Osteocyte (in vitro differentiated cells): Measurements from ENCODE around the gene USP4. TPM values are rescaled to one million over a fixed set of nuclear protein-coding genes. Genes with fewer than 3 reads are reported as not detected.
"Not testable (repeated sequence)": the region's sequence is repeated elsewhere in the genome, so short reads cannot be mapped to it uniquely, and the experiment has no call there.

ENCODE experiments used
- DNase-seq: peaks from one replicate; pipeline ENCODE4 v3.0.0; 2021; ENCODE audit warnings: mixed read lengths; ENCODE audit not compliant: unreplicated experiment; ENCODE audit errors: extremely low spot score
- H3K27ac Mint-ChIP-seq: one replicate; pipeline ENCODE4 v1.8.0; 2021; ENCODE audit warnings: mild to moderate bottlenecking, mixed read lengths; ENCODE audit not compliant: unreplicated experiment
- H3K27me3 Mint-ChIP-seq: one replicate; pipeline ENCODE4 v1.8.0; 2021; ENCODE audit warnings: mixed read lengths; ENCODE audit not compliant: unreplicated experiment
- H3K36me3 Mint-ChIP-seq: one replicate; pipeline ENCODE4 v1.8.0; 2021; ENCODE audit warnings: mixed read lengths; ENCODE audit not compliant: unreplicated experiment
- H3K4me1 Mint-ChIP-seq: one replicate; pipeline ENCODE4 v1.8.0; 2021; ENCODE audit warnings: mixed read lengths; ENCODE audit not compliant: unreplicated experiment
- H3K4me3 Mint-ChIP-seq: one replicate; pipeline ENCODE4 v1.8.0; 2021; ENCODE audit warnings: mild to moderate bottlenecking, moderate library complexity, mixed read lengths; ENCODE audit not compliant: unreplicated experiment
- H3K9me3 Mint-ChIP-seq: one replicate; pipeline ENCODE4 v1.8.0; 2021; ENCODE audit warnings: mixed read lengths; ENCODE audit not compliant: unreplicated experiment
- CTCF ChIP-seq: fragments of 200-600 bp; sonication (generic); IDR thresholded peaks from 2 replicates; pipeline ENCODE4 v1.5.0; 2021; ENCODE audit warnings: antibody characterized with exemption, mild to moderate bottlenecking, moderate library complexity
- total RNA-seq: library from RNA; stranded (reverse); gene quantifications from 2 replicates; pipeline ENCODE4 v1.2.1, GENCODE V29; 2021

Gene USP4
- total RNA-seq, 1 donor from 2014 or later: 44.3 TPM

DNA sequence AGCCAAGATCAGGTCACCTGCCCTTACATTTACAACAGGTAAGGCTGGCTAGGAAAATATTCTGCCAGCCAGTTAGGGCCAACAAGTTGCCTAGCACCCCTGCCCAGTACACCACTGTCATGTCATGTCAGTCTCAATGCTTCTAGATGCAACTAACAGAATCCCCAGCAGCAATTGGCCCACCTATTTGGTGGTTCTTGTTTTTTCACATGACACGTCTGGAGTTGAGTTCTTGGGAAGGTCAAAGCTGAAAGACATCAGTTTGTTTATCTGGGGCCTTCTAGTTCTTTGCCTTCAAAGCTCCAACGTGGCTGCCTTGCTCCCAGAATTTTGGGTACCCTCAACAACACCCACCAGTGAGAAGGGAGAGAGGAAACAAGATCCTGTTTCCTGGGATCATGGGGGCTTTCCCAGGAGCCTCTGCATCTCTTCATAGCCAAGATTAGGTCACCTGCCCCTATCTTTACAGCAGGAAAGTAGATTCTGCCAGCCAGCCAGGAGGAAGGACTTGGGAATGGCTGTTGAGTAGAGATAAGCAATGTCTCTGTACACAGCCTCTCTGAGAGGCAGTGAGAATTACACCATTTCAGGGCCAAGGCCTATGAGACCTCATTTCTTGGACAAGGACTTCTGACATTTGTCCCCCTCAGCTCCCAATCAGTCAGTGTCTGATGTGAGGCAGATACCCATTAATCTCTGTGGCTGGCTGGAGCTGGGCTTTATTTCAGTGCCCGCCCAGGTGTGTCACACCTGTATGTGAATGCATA is 9.7 kb upstream of the USP4 start:
- DNase-seq: no peak
- H3K27ac Mint-ChIP-seq: no peak overlapping the region
- H3K27me3 Mint-ChIP-seq: no peaks in the 10 kb centered on the region
- no peak for TF ChIP-seq CTCF
- H3K4me1 Mint-ChIP-seq: peaks cover 31% of the 10 kb centered on the region
- H3K9me3 Mint-ChIP-seq: no peaks in the 10 kb centered on the region
- no peak overlapping the region for H3K4me3 Mint-ChIP-seq
- peaks cover 2% of the 10 kb centered on the region for H3K36me3 Mint-ChIP-seq

DNA sequence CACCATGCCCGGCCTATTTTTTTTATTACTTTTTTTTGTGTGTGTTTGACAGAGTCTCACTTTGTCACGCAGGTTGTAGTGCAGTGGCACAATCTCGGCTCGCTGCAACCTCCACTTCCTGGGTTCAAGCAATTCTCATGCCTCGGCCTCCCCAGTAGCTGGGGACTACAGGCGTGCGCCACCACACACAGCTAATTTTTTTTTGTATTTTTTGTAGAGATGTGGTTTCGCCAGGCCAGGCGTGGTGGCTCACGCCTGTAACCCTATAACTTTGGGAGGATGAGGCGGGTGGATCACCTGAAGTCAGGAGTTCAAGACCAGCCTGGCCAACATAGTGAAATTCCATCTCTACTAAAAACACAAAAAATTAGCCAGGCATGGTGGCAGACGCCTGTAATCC is 8.5 kb upstream of the USP4 start:
- peaks cover 31% of the 10 kb centered on the region for H3K4me1 Mint-ChIP-seq
- not testable (repeated sequence) for H3K27ac Mint-ChIP-seq, H3K27me3 Mint-ChIP-seq, H3K9me3 Mint-ChIP-seq, DNase-seq, H3K36me3 Mint-ChIP-seq, H3K4me3 Mint-ChIP-seq

GRCh38 chr3:49346797-49347251 is 7.0 kb upstream of the USP4 start:
- H3K9me3 Mint-ChIP-seq: no peaks in the 10 kb centered on the region
- H3K27me3 Mint-ChIP-seq: no peaks in the 10 kb centered on the region
- no peak for DNase-seq
- no peak overlapping the region for H3K27ac Mint-ChIP-seq
- no peak overlapping the region for H3K4me3 Mint-ChIP-seq
- no peaks in the 10 kb centered on the region for H3K36me3 Mint-ChIP-seq
- peaks cover 19% of the 10 kb centered on the region for H3K4me1 Mint-ChIP-seq
- TF ChIP-seq CTCF: no peak

DNA sequence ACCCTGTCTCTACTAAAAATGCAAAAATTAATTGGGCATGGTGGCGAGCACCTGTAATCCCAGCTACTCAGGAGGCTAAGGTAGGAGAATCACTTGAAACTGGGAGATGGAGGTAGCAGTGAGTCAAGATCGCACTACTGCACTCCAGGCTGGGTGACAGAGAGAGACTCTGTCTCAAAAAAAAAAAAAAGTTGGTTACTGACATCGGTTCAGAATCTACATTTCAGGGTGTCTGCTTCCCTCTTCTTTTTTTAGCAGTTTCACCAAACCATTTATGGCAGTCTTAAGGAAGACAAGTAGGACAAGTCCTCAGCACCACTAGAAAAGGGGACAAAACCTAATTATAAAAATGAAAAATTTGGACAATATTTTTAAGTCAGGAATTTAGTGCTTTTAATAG is 3.3 kb upstream of the USP4 start:
- Mint-ChIP-seq H3K27ac (no peak overlapping the region), H3K4me3 (no peak overlapping the region), H3K9me3 (no peaks in the 10 kb centered on the region), H3K27me3 (no peaks in the 10 kb centered on the region), H3K36me3 (peaks cover 1% of the 10 kb centered on the region), H3K4me1 (peaks cover 29% of the 10 kb centered on the region)
- DNase-seq: no peak
- no peak for TF ChIP-seq CTCF

- Mint-ChIP-seq H3K27me3 (no peaks in the 10 kb centered on the region), H3K4me3 (no peak overlapping the region), H3K27ac (peak overlapping the region; percentile 45), H3K4me1 (peaks cover 32% of the 10 kb centered on the region), H3K9me3 (no peaks in the 10 kb centered on the region), H3K36me3 (peaks cover 4% of the 10 kb centered on the region)
- DNase-seq: no peak
- TF ChIP-seq CTCF: no peak
Observed at GRCh38 chr3:49341996-49342395, 2.1 kb upstream of the USP4 start.
